ENCODE data around the gene TELO2.
"Not testable (repeated sequence)": the region's sequence is repeated elsewhere in the genome, so short reads cannot be mapped to it uniquely, and the experiment has no call there.

Gene TELO2

DNA sequence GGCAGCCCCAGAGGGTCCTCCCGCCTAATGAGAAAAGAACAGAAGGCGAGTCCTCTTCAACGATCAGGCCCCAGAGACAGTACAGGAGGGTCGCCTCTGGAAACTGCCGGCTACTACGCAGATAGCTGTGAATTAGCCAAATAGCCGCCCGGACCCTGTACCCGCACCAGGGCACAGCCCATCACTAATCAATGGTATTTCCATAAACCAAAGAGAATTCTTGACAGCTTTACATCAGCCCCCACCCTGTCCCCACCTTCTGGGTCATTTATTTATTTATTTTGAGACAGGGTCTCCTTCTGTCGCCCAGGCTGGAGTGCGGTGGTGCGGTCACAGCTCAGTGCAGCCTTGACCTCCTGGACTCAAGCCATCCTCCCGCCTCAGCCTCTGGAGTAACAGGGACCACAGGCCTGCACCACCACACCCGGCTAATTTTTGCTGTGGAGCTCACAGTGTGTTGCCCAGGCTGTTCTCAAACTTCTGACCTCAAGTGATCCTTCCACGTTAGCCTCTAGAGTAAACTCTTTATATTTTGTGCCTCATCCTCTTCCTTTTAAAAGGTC is 17.5 kb upstream of the TELO2 start:
- no peak for DNase-seq (ENCODE audit: low read depth)
- peak overlapping the region; percentile 81 for H3K4me3 ChIP-seq (replicated peaks; ENCODE audit: low read depth, low read length)
- TF ChIP-seq CTCF (IDR thresholded peaks at IDR 0.05; ENCODE audit: low read length, missing control alignments) = no peak

DNA sequence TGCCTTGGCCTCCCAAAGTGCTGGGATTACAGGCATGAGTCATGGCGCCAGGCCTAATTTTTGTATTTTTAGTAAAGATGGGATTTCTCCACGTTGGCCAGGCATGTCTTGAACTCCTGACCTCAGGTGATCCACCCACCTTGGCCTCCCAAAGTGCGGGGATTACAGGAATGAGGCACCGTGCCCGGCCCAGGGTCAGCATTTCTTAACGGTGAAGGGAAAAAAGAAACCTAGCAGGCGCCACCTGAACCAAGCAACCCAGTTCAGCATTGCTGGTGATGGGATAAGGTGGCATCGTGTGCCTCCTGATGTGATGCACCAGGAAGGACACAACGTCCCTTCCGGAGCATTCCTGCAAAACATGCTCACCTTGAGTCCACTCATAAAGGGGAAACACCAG is 16.1 kb upstream of the TELO2 start:
- DNase-seq (ENCODE audit: low read depth) = no peak
- H3K4me3 ChIP-seq (replicated peaks; ENCODE audit: low read depth, low read length) = no peak overlapping the region
- TF ChIP-seq CTCF (IDR thresholded peaks at IDR 0.05; ENCODE audit: low read length, missing control alignments) = no peak

DNA sequence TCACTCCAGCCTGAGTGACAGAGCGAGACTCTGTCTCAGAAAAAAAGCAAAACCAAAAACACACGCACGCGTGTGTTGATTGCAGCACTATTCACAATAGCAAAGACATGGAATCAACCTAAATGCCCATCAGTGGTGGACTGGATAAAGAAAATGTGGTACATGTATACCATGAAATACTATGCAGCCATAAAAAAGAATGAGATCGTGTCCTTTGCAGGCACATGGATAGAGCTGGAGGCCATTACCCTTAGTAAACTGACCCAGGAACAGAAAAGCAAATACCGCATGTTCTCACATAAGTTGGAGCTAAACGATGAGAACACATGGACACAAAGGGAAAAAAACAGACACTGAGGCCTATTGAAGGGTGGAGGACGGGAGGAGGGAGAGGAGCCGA is 14.2 kb upstream of the TELO2 start:
- not testable (repeated sequence) for H3K4me3 ChIP-seq (replicated peaks; ENCODE audit: low read depth, low read length); DNase-seq (ENCODE audit: low read depth)

DNA sequence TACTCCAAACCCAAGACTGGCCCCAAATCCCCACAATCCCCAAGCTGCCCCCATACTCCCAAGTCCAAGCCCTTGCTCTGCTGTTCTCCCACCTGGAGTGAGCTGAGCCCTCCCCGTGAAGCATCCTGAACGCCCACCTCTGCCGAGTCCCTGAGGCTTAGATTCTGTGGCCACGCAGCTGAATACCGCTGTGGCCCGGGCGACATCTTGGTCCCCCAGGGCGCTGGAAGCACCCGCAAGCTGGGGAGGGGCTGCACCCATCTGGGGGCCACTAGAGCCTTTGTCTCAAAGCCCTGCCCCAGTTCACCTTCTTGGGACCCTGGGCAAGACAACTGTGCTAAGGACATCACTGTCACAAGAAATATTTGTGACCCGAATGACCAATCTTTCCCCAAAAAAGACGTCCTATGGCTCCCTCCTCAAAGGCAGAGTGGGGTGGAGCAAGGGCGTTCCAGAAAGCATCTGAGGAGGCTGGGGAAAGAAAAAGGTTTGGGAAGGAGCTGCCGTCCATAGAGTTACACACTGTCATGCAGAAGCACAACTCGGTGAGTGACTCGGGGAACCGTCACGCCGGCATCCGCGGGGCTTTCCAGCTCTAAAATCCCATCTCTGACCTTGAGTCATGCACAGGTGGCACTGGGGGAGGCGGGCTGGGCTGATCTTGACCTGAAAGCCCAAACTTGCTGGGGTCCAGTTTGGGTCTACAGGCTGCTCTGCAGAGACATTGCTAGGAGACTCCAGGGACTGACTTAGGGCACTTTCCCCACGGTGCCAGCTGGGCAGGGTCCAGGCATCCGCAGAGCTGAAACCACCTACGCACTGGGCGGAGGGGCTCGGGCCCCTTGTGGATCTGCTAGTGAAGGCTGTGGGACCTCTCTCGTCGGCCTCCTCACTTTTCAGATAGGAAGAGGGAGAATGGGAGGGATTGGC is 11.0 kb upstream of the TELO2 start:
- TF ChIP-seq CTCF (IDR thresholded peaks at IDR 0.05; ENCODE audit: low read length, missing control alignments) = no peak
- no peak for DNase-seq (ENCODE audit: low read depth)
- no peak overlapping the region for H3K4me3 ChIP-seq (replicated peaks; ENCODE audit: low read depth, low read length)

DNA sequence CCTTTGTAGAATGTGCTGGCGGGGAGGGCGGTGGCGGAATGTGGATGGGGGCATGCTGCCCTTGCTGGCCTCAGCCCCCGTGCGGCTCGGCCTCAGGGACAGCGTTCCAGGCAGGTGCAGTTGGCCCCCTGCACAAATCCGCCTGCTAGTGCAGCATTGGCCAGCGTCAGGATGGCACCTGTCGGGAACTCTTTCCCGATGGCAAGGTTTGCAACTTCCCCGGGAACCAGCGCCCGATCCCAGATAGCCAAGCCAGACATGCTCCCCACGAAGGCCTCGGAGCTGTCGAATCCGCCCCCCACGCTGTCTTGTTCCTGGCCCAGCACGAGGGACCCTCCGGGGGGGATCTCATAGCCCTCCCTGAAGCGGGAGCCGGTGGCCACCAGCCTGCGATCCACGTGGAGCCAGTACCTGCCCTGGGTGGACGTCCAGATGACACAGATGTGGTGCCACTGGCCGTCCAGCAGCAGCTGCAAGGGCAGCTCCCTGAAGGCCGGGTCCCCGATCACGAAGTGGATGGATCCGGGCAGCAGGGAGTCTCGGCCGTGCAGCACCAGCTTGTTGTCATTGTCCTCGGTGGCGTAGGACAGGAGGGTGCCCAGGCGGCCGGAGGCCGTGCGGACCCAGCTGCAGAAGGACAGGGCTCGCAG is 7.2 kb upstream of the TELO2 start:
- no peak for TF ChIP-seq CTCF (IDR thresholded peaks at IDR 0.05; ENCODE audit: low read length, missing control alignments)
- H3K4me3 ChIP-seq (replicated peaks; ENCODE audit: low read depth, low read length) = no peak overlapping the region
- no peak for DNase-seq (ENCODE audit: low read depth)

DNA sequence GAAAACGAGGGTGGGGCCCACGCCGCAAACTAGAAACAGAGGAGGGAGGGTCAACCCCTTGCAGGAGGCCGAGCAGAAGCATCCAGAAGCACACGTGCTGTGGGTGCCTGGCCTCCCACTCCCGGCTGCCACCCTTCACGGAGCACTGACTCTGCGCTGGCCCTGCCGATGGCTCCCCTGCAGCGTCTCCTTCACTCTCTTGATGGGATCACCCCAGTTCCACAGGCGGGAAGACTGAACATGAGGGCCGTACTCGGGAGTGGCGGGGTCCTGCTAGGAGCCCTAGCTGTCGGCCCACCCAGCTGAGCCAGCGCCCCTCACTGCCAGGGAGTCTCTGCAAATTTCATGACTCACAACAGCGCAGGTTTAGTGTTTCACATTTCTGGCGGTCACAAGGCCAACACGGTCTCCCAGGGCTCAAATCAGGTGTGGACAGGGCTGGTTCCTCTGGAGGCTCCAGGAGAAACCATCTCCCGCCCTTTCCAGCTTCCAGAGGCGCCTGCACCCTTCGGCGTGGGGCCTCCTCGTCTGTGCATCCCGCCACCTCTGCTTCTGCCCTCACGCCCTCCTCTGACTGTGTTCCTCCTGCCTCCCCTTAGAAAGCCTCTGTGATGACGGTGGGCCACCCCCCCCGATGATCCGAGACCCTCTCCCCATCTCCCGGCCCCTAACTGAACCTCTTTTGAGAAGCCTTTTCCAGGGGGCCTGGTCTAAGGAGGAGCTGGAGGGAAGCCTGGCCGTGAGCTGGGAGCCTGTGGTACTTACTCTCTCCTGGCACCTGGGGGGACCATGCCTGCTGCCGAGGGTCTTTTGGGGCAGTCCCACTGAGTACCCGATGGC is 6.4 kb upstream of the TELO2 start:
- TF ChIP-seq CTCF (IDR thresholded peaks at IDR 0.05; ENCODE audit: low read length, missing control alignments) = no peak
- no peak for DNase-seq (ENCODE audit: low read depth)
- no peak overlapping the region for H3K4me3 ChIP-seq (replicated peaks; ENCODE audit: low read depth, low read length)

Measured in fibroblast of pulmonary artery (primary cell).